ENCODE measurements around the gene NXPE3. TPM values are rescaled to one million over a fixed set of nuclear protein-coding genes. Genes with fewer than 3 reads are reported as not detected.

NXPE3 gene
- total and polyA plus RNA-seq, 10 of the 15 experiments (the other 5 are each of a cell fraction or from before 2014, with no cell fraction given): 2.0 to 8.7 (median 5.2) TPM

- intact Hi-C loops (cut with micrococcal nuclease; ENCODE audit: unreplicated experiment) (no loop called here), in situ Hi-C loops (cut with MboI) (no loop called here)
- 81% methylated on average over 3 of the region's 3 CpGs for WGBS (ENCODE audit: insufficient coverage, insufficient replicate concordance, low lambda C conversion rate, missing lambda C conversion rate)
- Histone ChIP-seq H3K4me2 (ENCODE audit: control insufficient read depth, insufficient read depth) (peak overlapping the region; percentile 94; the same call in 1 of the 2 replicates), H3K27me3 (replicated peaks in 1 of 2; ENCODE audit: control insufficient read depth in 2 of 2, insufficient read depth in 2 of 2, low read length in 1 of 2) (no peaks in the 10 kb centered on the region), H2AFZ (ENCODE audit: control insufficient read depth, low read depth, low read length) (no peak overlapping the region), H3K4me3 (no peak overlapping the region), H3K27ac (ENCODE audit: control insufficient read depth, insufficient read depth) (peak overlapping the region; percentile 4), H3K9me3 (replicated peaks; ENCODE audit: control insufficient read depth, insufficient read depth, low read length) (peaks cover 2% of the 10 kb centered on the region; the same call in 2 of the 3 replicates), H3K79me2 (ENCODE audit: control insufficient read depth, insufficient read depth, low read length) (peaks cover 87% of the 10 kb centered on the region), H3K9ac (ENCODE audit: control insufficient read depth, insufficient read depth, low read length) (no peak overlapping the region), H4K20me1 (ENCODE audit: control insufficient read depth, insufficient read depth) (no peaks in the 10 kb centered on the region), H3K4me1 (ENCODE audit: control insufficient read depth, insufficient read depth, low read length) (peaks cover 19% of the 10 kb centered on the region), H3K36me3 (ENCODE audit: control insufficient read depth in 2 of 2, insufficient read depth in 2 of 2, low read length in 1 of 2) (peaks cover 2 to 10% of the 10 kb centered on the region in 2 experiments)
- ChIA-PET SMC1A (ENCODE audit: uncharacterized antibody, unreplicated experiment) (interaction anchor here (0.7 to 3.4 kb wide), 12 partner anchors 9 to 378 kb away, joined by 3 to 23 read pairs (median 6); no protein-coding TSS in a partner anchor), RAD21 (ENCODE audit: unreplicated experiment) (interaction anchor here (1.0 to 3.3 kb wide), 7 partner anchors 11 to 378 kb away, joined by 3 to 20 read pairs (median 4); no protein-coding TSS in a partner anchor), CTCF (interaction anchor here (1.5 to 3.2 kb wide), 4 partner anchors 8 to 378 kb away, joined by 4 to 10 read pairs (median 8); no protein-coding TSS in a partner anchor), POLR2A (interaction anchor here (0.6 to 4.3 kb wide), 5 partner anchors 8 to 377 kb away, joined by 3 to 66 read pairs (median 24); no protein-coding TSS in a partner anchor)
- no TSS peak for BruUV-seq (replicated peaks)
- ATAC-seq (no peak), DNase-seq (ENCODE audit: low read depth, low spot score) (no peak), FAIRE-seq (no peak)
- TF ChIP-seq HDGF (IDR thresholded peaks at IDR 0.05) (no peak), USF2 (IDR thresholded peaks at IDR 0.05; ENCODE audit: borderline replicate concordance, low read depth, low read length) (no peak), ESRRA (IDR thresholded peaks at IDR 0.05; ENCODE audit: low read length) (no peak), KDM1A (IDR thresholded peaks at IDR 0.05; ENCODE audit: borderline replicate concordance) (no peak), NFIC (IDR thresholded peaks at IDR 0.05; ENCODE audit: low read depth, low read length) (no peak), SKIL (IDR thresholded peaks at IDR 0.05; ENCODE audit: low read depth, poor library complexity, severe bottlenecking) (no peak), NR2F1 (conservative IDR thresholded peaks at IDR 0.05) (no peak), EGR1 (IDR thresholded peaks at IDR 0.05; ENCODE audit: borderline replicate concordance in 1 of 2, low read depth in 2 of 2, low read length in 2 of 2) (no peak), ZBED1 (IDR thresholded peaks at IDR 0.05; ENCODE audit: borderline replicate concordance) (no peak), CBFB (IDR thresholded peaks at IDR 0.05; ENCODE audit: low read depth) (no peak), CHD1 (IDR thresholded peaks at IDR 0.05; ENCODE audit: low read depth, low read length) (no peak), TARDBP (IDR thresholded peaks at IDR 0.05; ENCODE audit: borderline replicate concordance) (no peak), ZNF24 (IDR thresholded peaks at IDR 0.05) (no peak), PBX3 (IDR thresholded peaks at IDR 0.05; ENCODE audit: insufficient replicate concordance, low read depth, low read length) (no peak), RELB (IDR thresholded peaks at IDR 0.05; ENCODE audit: low read depth) (no peak), E2F8 (IDR thresholded peaks at IDR 0.05; ENCODE audit: low read depth, partially characterized antibody) (no peak)
Measured at GRCh38 chr3:101847328-101847727, 68.3 kb downstream of the NXPE3 start.
